ENCODE data around the gene FBXW10B. TPM values are rescaled to one million over a fixed set of nuclear protein-coding genes. Genes with fewer than 3 reads are reported as not detected.
"Not testable (repeated sequence)": the region's sequence is repeated elsewhere in the genome, so short reads cannot be mapped to it uniquely, and the experiment has no call there.

The FBXW10B gene
- total RNA-seq, 6 donors from 2014 or later: 0.34 to 11.1 (median 2.7) TPM

GRCh38 chr17:15645099-15645941, 25.8 kb upstream of the FBXW10B start:
- not testable (repeated sequence) for H3K27me3 ChIP-seq, H3K9me3 ChIP-seq, H3K4me3 ChIP-seq, H3K36me3 ChIP-seq
- DNase-seq (peak in 1 of 2 donors; percentile 31), ATAC-seq (ENCODE audit: low FRiP score in 2 of 2) (peak in 1 of 2 donors; percentile 31)
- peaks cover 8 to 22% (median 19%) of the 10 kb centered on the region in 4 donors for H3K4me1 ChIP-seq
- WGBS, 2 donors: 45 to 63% methylated on average over 7 to 10 of the region's 10 CpGs
- H3K27ac ChIP-seq: peak overlapping the region; percentile 48 to 75 (median 58)

DNA sequence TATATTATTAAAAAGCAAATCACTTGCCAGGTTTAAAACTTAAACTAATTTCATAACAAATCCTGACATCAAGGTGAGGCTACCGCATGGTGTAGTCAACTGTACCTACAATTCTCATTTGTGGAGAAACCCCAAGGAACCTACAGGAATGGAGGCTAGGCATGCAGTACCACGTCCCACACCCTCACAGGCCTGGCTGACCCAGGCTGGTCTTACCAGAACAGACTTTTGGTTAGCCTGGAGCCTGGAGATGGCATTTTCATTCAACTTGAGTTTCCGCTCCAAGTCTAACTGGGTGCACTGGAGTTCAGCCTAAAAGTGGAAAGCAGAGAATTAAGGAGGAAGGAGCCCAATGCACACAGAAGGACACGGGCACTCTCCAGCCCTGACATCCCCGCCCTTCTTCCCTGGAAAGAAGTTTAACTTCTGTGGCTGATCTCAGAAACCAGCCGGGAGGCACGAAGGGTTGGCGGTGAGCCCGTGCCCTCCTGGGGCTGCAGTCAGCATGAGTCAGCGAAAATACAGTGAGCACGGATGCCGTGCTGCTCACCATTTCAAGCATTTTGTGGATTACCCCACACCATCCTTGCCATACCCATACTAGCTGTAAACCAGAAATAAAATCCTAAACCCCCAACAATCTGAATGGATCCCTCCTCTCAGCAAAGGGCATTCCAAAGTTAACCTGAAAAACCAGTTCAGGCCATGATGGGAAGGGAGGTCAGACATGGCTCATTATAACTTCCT, 23.2 kb upstream of the FBXW10B start:
- not testable (repeated sequence) for H3K4me1 ChIP-seq, H3K9me3 ChIP-seq, DNase-seq, H3K27ac ChIP-seq, H3K36me3 ChIP-seq, H3K27me3 ChIP-seq, H3K4me3 ChIP-seq
- 91% methylated on average over 1 of the region's 12 CpGs; no CpG with 5 or more reads in 1 of the 2 donors for WGBS, 2 donors
- peak; percentile 38 to 52 for ATAC-seq (ENCODE audit: low FRiP score in 2 of 2)

DNA sequence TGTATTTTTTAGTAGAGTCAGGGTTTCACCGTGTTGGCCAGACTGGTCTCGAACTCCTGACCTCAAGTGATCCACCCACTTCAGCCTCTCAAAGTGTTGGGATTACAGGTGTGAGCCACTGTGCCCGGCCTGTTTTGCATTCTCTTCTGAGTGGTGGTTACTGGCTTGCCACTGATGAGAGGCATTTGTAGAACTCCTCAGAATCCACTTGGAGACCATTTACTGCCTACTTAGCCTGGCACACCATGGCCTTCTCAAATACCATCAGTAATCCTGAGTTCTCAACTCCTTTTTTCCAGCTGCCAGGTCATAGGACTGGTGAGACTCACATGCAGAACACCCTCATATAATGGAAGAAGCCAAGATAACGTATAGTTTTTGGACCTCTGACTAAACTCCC, 22.5 kb upstream of the FBXW10B start:
- H3K36me3 ChIP-seq; H3K27me3 ChIP-seq; H3K4me1 ChIP-seq; H3K9me3 ChIP-seq; H3K4me3 ChIP-seq; ATAC-seq (ENCODE audit: low FRiP score in 2 of 2); H3K27ac ChIP-seq: not testable (repeated sequence)
- DNase-seq: peak in 1 of 2 donors; percentile 45
- WGBS, 2 donors: 67 to 82% methylated on average over 1 to 3 of the region's 4 CpGs

DNA sequence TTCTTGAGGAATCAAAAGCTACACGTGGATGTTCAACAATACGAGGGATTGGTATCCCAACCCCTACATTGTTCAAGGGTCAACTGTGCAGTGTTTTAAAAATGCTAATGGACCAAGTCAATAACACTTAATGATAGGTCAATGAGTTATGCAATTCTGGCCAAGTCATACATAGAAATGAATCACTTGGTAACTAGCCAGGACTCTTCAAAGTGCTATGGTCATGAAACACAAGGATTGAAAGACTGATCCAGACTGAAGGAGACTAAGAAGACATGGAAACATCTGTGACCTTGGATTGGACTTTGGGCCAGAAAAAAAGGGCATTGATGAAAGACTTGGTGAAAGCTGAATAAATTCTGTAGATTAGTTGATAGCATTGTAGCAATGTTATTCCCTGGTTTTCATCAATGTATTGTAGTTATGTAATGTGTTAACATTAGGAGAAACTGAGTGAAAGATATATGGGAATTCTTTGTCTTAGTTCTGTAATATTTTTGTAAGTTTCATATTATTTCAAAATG, 11.5 kb upstream of the FBXW10B start:
- H3K27ac ChIP-seq; H3K4me1 ChIP-seq; H3K4me3 ChIP-seq; DNase-seq; ATAC-seq (ENCODE audit: low FRiP score in 2 of 2); H3K9me3 ChIP-seq; H3K27me3 ChIP-seq: not testable (repeated sequence)
- WGBS, 2 donors: 45 to 84% methylated on average over 2 of the region's 2 CpGs
- H3K36me3 ChIP-seq: peaks cover 0 to 18% (median 8%) of the 10 kb centered on the region in 4 donors

DNA sequence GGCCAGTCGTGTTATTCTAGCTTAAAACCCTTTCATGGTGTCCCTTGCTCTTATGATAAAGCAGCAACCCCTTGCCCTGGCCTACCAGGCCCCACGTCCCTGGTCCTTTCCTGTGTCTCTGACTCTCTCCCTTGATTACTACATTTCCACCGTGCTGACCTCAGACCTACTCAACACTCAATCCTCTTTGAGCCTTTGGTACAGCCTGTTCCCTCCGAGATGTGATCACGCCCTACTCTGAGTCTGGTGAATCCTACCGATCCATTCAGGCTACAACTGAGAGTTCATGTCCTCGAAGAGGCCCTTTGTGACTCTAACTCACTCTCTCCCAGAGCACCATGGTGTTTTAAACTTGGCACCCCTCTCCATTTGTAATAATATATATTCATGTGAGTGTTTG, 10.5 kb upstream of the FBXW10B start:
- H3K9me3 ChIP-seq, H3K27me3 ChIP-seq, H3K4me1 ChIP-seq, H3K4me3 ChIP-seq, H3K27ac ChIP-seq, DNase-seq: not testable (repeated sequence)
- H3K36me3 ChIP-seq: peaks cover 0 to 18% (median 8%) of the 10 kb centered on the region in 4 donors
- WGBS, 2 donors: 86 to 91% methylated on average over 7 of the region's 7 CpGs
- ATAC-seq (ENCODE audit: low FRiP score in 2 of 2): peak in 1 of 2 donors; percentile 26

- H3K9me3 ChIP-seq, H3K4me1 ChIP-seq, H3K36me3 ChIP-seq, DNase-seq, H3K27ac ChIP-seq, H3K4me3 ChIP-seq, H3K27me3 ChIP-seq: not testable (repeated sequence)
- 83 to 84% methylated on average over 3 of the region's 3 CpGs for WGBS, 2 donors
- peak in 1 of 2 donors; percentile 34 for ATAC-seq (ENCODE audit: low FRiP score in 2 of 2)
Measured at GRCh38 chr17:15623661-15624209, 4.2 kb upstream of the FBXW10B start.

GRCh38 chr17:15623255-15623654, 3.8 kb upstream of the FBXW10B start:
- H3K27me3 ChIP-seq; H3K9me3 ChIP-seq; H3K27ac ChIP-seq; H3K4me1 ChIP-seq; H3K36me3 ChIP-seq; H3K4me3 ChIP-seq; ATAC-seq (ENCODE audit: low FRiP score in 2 of 2); DNase-seq: not testable (repeated sequence)
- 85 to 100% methylated on average over 2 to 3 of the region's 4 CpGs for WGBS, 2 donors

DNA sequence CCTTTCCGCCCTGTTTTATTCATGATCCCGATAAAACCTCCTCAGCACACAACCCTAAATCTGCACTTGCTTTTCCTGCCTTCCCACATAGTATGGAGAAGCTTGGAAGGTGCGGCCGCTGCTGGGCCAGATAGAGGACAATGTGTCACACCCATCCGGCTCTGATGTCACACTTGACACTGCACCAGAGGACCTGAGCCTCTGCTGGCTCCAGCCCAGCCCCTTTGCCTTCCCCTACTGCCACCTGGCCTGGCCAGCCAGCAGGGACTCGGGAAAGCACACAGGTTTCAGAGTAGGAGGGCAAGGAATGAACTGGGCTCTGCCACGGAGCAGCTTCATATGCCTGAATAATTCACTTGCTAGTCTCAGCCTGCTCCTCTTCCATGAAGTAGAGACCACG, 2.6 kb upstream of the FBXW10B start:
- not testable (repeated sequence) for H3K4me1 ChIP-seq; DNase-seq; H3K36me3 ChIP-seq; H3K27ac ChIP-seq; H3K4me3 ChIP-seq; ATAC-seq (ENCODE audit: low FRiP score in 2 of 2); H3K27me3 ChIP-seq; H3K9me3 ChIP-seq
- WGBS, 2 donors: 72 to 100% methylated on average over 3 to 5 of the region's 8 CpGs

- H3K27me3 ChIP-seq; ATAC-seq (ENCODE audit: low FRiP score in 2 of 2); H3K4me1 ChIP-seq; H3K36me3 ChIP-seq; H3K4me3 ChIP-seq; H3K9me3 ChIP-seq; H3K27ac ChIP-seq; DNase-seq: not testable (repeated sequence)
- WGBS, 2 donors: 51 to 55% methylated on average over 3 to 4 of the region's 4 CpGs
Measured at GRCh38 chr17:15616828-15617227, 2.7 kb downstream of the FBXW10B start.

DNA sequence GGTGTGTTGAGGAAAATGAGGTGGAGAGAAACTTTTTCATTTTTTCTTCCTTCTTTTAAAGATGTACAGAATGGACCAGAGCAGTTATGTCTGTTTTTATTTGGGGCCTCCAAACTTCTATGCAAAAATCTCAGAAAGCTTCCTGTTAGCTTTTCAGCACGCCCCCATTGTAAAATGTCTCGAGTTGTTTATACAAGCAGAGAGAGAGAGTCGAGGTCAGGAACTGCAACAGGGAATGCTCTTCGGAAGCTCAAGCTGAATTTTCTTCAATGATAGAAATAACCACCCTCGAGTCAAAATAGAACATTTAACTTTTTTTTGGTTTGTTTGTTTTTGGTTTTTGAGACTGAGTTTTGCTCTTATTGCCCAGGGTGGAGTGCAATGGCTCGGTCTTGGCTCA, 3.7 kb downstream of the FBXW10B start:
- not testable (repeated sequence) for H3K27ac ChIP-seq; H3K4me3 ChIP-seq; DNase-seq; H3K4me1 ChIP-seq; H3K36me3 ChIP-seq; H3K27me3 ChIP-seq; H3K9me3 ChIP-seq; ATAC-seq (ENCODE audit: low FRiP score in 2 of 2)
- WGBS, 2 donors: 47 to 56% methylated on average over 6 of the region's 6 CpGs

- H3K36me3 ChIP-seq; H3K4me3 ChIP-seq; ATAC-seq (ENCODE audit: low FRiP score in 2 of 2); H3K4me1 ChIP-seq; DNase-seq; H3K27ac ChIP-seq; H3K27me3 ChIP-seq; H3K9me3 ChIP-seq: not testable (repeated sequence)
- 100% methylated on average over 1 of the region's 1 CpG; no CpG with 5 or more reads in 1 of the 2 donors for WGBS, 2 donors
Measured at GRCh38 chr17:15613111-15613510, 6.4 kb downstream of the FBXW10B start.

- H3K4me3 ChIP-seq; H3K27ac ChIP-seq; H3K27me3 ChIP-seq; H3K36me3 ChIP-seq; DNase-seq; ATAC-seq (ENCODE audit: low FRiP score in 2 of 2); H3K9me3 ChIP-seq; H3K4me1 ChIP-seq: not testable (repeated sequence)
- 81 to 84% methylated on average over 6 to 8 of the region's 8 CpGs for whole genome bisulfite sequencing, 2 donors
Measured at GRCh38 chr17:15592960-15593359, 26.5 kb downstream of the FBXW10B start.

DNA sequence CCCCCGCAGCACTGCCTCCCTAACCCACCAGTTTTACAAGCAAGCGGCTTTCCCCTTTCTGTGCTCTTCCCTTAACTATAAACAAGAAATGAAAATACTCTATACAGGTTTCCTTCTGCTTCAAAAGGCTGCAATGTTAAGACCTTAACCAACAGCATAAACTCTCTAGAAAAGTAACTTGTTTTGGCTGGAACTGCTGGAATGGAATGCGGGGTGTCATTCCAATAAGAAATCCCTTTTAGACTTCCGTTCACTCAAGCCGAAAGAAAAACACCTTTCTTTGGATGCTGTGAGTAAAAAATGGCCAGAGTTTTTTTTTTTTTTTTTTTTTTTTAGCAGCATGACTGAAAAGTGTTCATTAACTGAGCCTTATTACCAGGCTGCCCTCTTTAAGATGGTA, 27.5 kb downstream of the FBXW10B start:
- H3K27me3 ChIP-seq; H3K4me1 ChIP-seq; H3K36me3 ChIP-seq; DNase-seq; H3K27ac ChIP-seq; ATAC-seq (ENCODE audit: low FRiP score in 2 of 2); H3K4me3 ChIP-seq; H3K9me3 ChIP-seq: not testable (repeated sequence)
- WGBS, 2 donors: 37 to 56% methylated on average over 5 of the region's 5 CpGs

All from upper lobe of left lung (tissue), 6 donors.